SK-N-SH treated with all-trans-retinoic acid at 6 μM for 48 hours (cell line): ENCODE data around the gene LSAMP.
"Not testable (repeated sequence)": the region's sequence is repeated elsewhere in the genome, so short reads cannot be mapped to it uniquely, and the experiment has no call there.

Experiments
- ATAC-seq: fragments of 200-7000 bp; cut with Tn5 transposase; 3 replicates; pipeline ENCODE4 v1.9.1; 2020; ENCODE audit warnings: mild to moderate bottlenecking, moderate library complexity
- BACH2 ChIP-seq: fragments of 250-450 bp; sonication (Bioruptor Pico); IDR thresholded peaks from 2 replicates; pipeline ENCODE4 v1.9.0; 2021; ENCODE audit warnings: mild to moderate bottlenecking, borderline replicate concordance
- CREB5 ChIP-seq: fragments of 250-450 bp; sonication (Bioruptor Pico); IDR thresholded peaks from 2 replicates; pipeline ENCODE4 v1.5.1; 2020; ENCODE audit warnings: low read depth, mild to moderate bottlenecking, moderate library complexity
- CSDC2 ChIP-seq: fragments of 250-450 bp; sonication (Bioruptor Pico); IDR thresholded peaks from 2 replicates; pipeline ENCODE4 v1.5.0; 2020; ENCODE audit warnings: mild to moderate bottlenecking, moderate library complexity
- ESRRG ChIP-seq: fragments of 250-450 bp; sonication (Bioruptor Pico); IDR thresholded peaks from 2 replicates; pipeline ENCODE4 v1.6.1; 2021; ENCODE audit warnings: mild to moderate bottlenecking
- GLIS3 ChIP-seq: fragments of 250-450 bp; sonication (Bioruptor Pico); IDR thresholded peaks from 2 replicates; pipeline ENCODE4 v1.5.0; 2020; ENCODE audit warnings: mild to moderate bottlenecking, moderate library complexity
- ISL1 ChIP-seq: fragments of 250-450 bp; sonication (Bioruptor Pico); IDR thresholded peaks from 2 replicates; pipeline ENCODE4 v2.1.2; 2022; ENCODE audit warnings: mild to moderate bottlenecking, moderate library complexity
- OSR1 ChIP-seq: fragments of 250-450 bp; sonication (Bioruptor Pico); IDR thresholded peaks from 2 replicates; pipeline ENCODE4 v1.8.0; 2022; ENCODE audit warnings: moderate library complexity, mild to moderate bottlenecking, inconsistent platforms
- PPARA ChIP-seq: fragments of 250-450 bp; sonication (Bioruptor Pico); IDR thresholded peaks from 2 replicates; pipeline ENCODE4 v1.5.0; 2020; ENCODE audit warnings: mild to moderate bottlenecking, borderline replicate concordance
- RARB ChIP-seq: fragments of 250-450 bp; sonication (Bioruptor Pico); IDR thresholded peaks from 2 replicates; pipeline ENCODE4 v1.8.0; 2021; ENCODE audit warnings: mild to moderate bottlenecking, moderate library complexity
- SNAI2 ChIP-seq: fragments of 250-450 bp; sonication (Bioruptor Pico); IDR thresholded peaks from 2 replicates; pipeline ENCODE4 v1.5.0; 2020; ENCODE audit warnings: mild to moderate bottlenecking, moderate library complexity
- TCF4 ChIP-seq: fragments of 250-450 bp; sonication (Bioruptor Pico); IDR thresholded peaks from 2 replicates; pipeline ENCODE4 v1.8.0; 2021; ENCODE audit warnings: mild to moderate bottlenecking, moderate library complexity, borderline replicate concordance
- TOX ChIP-seq: fragments of 250-450 bp; sonication (Bioruptor Pico); IDR thresholded peaks from 2 replicates; pipeline ENCODE4 v1.8.0; 2021; ENCODE audit warnings: mild to moderate bottlenecking, moderate library complexity, borderline replicate concordance
- ZC3H10 ChIP-seq: fragments of 250-450 bp; sonication (Bioruptor Pico); IDR thresholded peaks from 2 replicates; pipeline ENCODE4 v1.5.1; 2021; ENCODE audit warnings: mild to moderate bottlenecking, moderate library complexity
- ZFP3 ChIP-seq: fragments of 250-450 bp; sonication (Bioruptor Pico); IDR thresholded peaks from 2 replicates; pipeline ENCODE4 v1.5.0; 2020; ENCODE audit warnings: mild to moderate bottlenecking, moderate library complexity
- ZFP30 ChIP-seq: fragments of 450-650 bp; formaldehyde crosslinking; IDR thresholded peaks from 2 replicates; pipeline ENCODE4 v1.5.0; 2022; ENCODE audit warnings: mild to moderate bottlenecking, moderate library complexity
- ZNF565 ChIP-seq: fragments of 450-650 bp; formaldehyde crosslinking; conservative IDR thresholded peaks from 2 replicates; pipeline ENCODE4 v1.5.0; 2020; ENCODE audit warnings: low read depth, mild to moderate bottlenecking, moderate library complexity
- ZNF70 ChIP-seq: fragments of 450-650 bp; formaldehyde crosslinking; IDR thresholded peaks from 2 replicates; pipeline ENCODE4 v1.5.0; 2020; ENCODE audit warnings: mild to moderate bottlenecking, moderate library complexity
- ZNF8 ChIP-seq: fragments of 450-650 bp; formaldehyde crosslinking; IDR thresholded peaks from 2 replicates; pipeline ENCODE4 v1.5.0; 2020; ENCODE audit warnings: mild to moderate bottlenecking, moderate library complexity
- TF ChIP-seq, protein P1 (sequence below): fragments of 250-450 bp; sonication (Bioruptor Pico); IDR thresholded peaks from 2 replicates; pipeline ENCODE4 v1.8.0; 2020; ENCODE audit warnings: mild to moderate bottlenecking, moderate library complexity, borderline replicate concordance
- TF ChIP-seq, protein P2 (sequence below): fragments of 250-450 bp; sonication (Bioruptor Pico); IDR thresholded peaks from 2 replicates; pipeline ENCODE4 v1.5.1; 2021; ENCODE audit warnings: mild to moderate bottlenecking, moderate library complexity
- TF ChIP-seq, protein P3 (sequence below): fragments of 250-450 bp; sonication (Bioruptor Pico); IDR thresholded peaks from 2 replicates; pipeline ENCODE4 v1.5.0; 2020; ENCODE audit warnings: mild to moderate bottlenecking, moderate library complexity

The LSAMP gene

DNA sequence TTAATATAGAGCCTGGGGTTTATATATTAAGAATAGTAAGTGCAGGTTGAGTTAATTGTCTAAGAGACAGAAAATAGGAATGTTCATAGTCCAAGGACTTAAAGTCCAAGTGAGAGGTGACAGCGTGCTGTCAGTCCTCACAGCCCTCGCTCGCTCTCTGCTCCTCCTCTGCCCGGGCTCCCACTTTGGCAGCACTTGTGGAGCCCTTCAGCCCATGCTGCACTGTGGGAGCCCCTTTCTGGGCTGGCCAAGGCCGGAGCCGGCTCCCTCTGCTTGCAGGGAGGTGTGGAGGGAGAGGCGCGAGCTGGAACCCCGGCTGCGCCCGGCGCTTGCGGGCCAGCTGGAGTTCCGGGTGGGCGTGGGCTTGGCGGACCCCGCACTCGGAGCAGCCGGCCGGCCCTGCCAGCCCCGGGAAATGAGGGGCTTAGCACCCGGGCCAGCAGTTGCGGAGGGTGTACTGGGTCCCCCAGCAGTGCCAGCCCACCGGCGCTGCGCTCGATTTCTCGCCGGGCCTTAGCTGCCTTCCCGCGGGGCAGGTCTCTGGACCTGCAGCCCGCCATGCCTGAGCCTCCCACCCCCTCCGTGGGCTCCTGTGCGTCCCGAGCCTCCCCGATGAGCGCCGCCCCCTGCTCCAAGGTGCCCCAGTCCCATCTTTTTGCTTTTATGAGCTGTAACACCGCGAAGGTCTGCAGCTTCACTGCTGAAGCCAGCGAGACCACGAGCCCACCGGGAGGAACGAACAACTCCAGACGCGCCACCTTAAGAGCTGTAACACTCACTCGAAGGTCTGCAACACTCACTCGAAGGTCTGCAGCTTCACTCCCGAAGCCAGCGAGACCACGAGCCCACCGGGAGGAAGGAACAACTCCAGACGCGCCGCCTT lies 653.8 kb downstream of the LSAMP start:
- not testable (repeated sequence) for ATAC-seq

DNA sequence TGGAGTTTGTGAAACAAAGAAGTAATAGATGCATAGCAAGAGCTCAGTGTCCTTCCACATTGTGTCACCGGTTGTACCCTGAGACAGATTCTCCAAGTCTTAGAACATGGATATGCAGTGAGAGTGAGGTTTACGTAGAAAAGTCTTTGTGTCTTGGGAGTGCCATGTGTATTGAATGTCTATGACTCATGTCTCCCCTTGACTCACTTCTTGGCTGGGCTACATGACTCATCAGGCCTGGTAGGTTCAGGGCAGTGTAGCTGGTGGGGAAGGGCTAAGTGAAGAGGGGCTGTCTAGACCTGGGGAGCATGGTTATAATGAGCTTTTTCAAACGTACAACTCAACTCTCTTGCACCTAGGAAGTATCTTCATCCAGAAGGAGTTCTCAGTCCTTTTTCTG lies 654.5 kb downstream of the LSAMP start:
- ATAC-seq: peak; percentile 83
- TF ChIP-seq RARB (0 out of 2 replicates have a peak, but pooled peaks have one; percentile 20), TCF4 (CRISPR knock-in tag) (no peak), ZFP3 (CRISPR knock-in tag) (peak; percentile 26; the same call in 1 of the 2 replicates), TOX (CRISPR knock-in tag) (0 out of 2 replicates have a peak, but pooled peaks have one; percentile 40)
- TF ChIP-seq, protein P1, sequence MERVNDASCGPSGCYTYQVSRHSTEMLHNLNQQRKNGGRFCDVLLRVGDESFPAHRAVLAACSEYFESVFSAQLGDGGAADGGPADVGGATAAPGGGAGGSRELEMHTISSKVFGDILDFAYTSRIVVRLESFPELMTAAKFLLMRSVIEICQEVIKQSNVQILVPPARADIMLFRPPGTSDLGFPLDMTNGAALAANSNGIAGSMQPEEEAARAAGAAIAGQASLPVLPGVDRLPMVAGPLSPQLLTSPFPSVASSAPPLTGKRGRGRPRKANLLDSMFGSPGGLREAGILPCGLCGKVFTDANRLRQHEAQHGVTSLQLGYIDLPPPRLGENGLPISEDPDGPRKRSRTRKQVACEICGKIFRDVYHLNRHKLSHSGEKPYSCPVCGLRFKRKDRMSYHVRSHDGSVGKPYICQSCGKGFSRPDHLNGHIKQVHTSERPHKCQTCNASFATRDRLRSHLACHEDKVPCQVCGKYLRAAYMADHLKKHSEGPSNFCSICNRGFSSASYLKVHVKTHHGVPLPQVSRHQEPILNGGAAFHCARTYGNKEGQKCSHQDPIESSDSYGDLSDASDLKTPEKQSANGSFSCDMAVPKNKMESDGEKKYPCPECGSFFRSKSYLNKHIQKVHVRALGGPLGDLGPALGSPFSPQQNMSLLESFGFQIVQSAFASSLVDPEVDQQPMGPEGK (CRISPR knock-in tag): peak; percentile 47; the same call in 1 of the 2 replicates

DNA sequence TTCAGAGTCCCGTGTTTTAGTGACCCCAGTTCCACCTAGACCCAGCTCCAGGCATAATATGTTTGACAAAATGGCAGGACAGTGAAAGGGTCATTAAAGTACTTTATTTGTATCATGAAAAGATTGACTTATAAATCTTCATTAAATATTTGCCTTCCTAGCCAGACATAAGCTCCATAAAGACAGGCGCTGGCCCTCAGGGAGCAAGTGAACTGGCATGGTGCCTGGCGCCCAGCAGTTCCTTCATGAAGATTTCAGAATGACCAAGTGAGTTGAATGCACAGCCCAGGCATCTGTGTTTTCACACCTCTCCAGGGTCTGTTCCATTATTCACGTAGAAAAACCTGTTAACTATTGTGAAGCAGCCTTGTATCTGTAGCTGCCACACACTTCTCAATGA lies 655.8 kb downstream of the LSAMP start:
- no peak for ATAC-seq
- TF ChIP-seq GLIS3 (CRISPR knock-in tag) (no peak), TCF4 (CRISPR knock-in tag) (no peak), ZFP30 (no peak), PPARA (CRISPR knock-in tag) (no peak), RARB (no peak), ZFP3 (CRISPR knock-in tag) (no peak), ZC3H10 (CRISPR knock-in tag) (no peak), ZNF8 (CRISPR knock-in tag) (no peak), CSDC2 (CRISPR knock-in tag) (no peak), SNAI2 (CRISPR knock-in tag) (no peak), ZNF70 (CRISPR knock-in tag) (no peak), OSR1 (no peak), ESRRG (CRISPR knock-in tag) (no peak), BACH2 (CRISPR knock-in tag) (no peak), CREB5 (CRISPR knock-in tag) (no peak), ZNF565 (CRISPR knock-in tag) (no peak)
- TF ChIP-seq, protein P2, sequence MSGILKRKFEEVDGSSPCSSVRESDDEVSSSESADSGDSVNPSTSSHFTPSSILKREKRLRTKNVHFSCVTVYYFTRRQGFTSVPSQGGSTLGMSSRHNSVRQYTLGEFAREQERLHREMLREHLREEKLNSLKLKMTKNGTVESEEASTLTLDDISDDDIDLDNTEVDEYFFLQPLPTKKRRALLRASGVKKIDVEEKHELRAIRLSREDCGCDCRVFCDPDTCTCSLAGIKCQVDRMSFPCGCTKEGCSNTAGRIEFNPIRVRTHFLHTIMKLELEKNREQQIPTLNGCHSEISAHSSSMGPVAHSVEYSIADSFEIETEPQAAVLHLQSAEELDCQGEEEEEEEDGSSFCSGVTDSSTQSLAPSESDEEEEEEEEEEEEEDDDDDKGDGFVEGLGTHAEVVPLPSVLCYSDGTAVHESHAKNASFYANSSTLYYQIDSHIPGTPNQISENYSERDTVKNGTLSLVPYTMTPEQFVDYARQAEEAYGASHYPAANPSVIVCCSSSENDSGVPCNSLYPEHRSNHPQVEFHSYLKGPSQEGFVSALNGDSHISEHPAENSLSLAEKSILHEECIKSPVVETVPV (CRISPR knock-in tag): no peak
- TF ChIP-seq, protein P1 (CRISPR knock-in tag): no peak

- peak; percentile 52 for ATAC-seq
- TF ChIP-seq BACH2 (CRISPR knock-in tag) (no peak), OSR1 (no peak), ESRRG (CRISPR knock-in tag) (no peak), ZNF565 (CRISPR knock-in tag) (no peak), RARB (peak; percentile 34; the same call in 1 of the 2 replicates), ZC3H10 (CRISPR knock-in tag) (no peak; the same call in 1 of the 2 replicates), ISL1 (CRISPR knock-in tag) (peak; percentile 87), CREB5 (CRISPR knock-in tag) (no peak), GLIS3 (CRISPR knock-in tag) (no peak), ZFP3 (CRISPR knock-in tag) (no peak), ZNF8 (CRISPR knock-in tag) (no peak)
- TF ChIP-seq, protein P3, sequence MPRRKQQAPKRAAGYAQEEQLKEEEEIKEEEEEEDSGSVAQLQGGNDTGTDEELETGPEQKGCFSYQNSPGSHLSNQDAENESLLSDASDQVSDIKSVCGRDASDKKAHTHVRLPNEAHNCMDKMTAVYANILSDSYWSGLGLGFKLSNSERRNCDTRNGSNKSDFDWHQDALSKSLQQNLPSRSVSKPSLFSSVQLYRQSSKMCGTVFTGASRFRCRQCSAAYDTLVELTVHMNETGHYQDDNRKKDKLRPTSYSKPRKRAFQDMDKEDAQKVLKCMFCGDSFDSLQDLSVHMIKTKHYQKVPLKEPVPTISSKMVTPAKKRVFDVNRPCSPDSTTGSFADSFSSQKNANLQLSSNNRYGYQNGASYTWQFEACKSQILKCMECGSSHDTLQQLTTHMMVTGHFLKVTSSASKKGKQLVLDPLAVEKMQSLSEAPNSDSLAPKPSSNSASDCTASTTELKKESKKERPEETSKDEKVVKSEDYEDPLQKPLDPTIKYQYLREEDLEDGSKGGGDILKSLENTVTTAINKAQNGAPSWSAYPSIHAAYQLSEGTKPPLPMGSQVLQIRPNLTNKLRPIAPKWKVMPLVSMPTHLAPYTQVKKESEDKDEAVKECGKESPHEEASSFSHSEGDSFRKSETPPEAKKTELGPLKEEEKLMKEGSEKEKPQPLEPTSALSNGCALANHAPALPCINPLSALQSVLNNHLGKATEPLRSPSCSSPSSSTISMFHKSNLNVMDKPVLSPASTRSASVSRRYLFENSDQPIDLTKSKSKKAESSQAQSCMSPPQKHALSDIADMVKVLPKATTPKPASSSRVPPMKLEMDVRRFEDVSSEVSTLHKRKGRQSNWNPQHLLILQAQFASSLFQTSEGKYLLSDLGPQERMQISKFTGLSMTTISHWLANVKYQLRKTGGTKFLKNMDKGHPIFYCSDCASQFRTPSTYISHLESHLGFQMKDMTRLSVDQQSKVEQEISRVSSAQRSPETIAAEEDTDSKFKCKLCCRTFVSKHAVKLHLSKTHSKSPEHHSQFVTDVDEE: no peak
- TF ChIP-seq, protein P2 (CRISPR knock-in tag): no peak
Observed at GRCh38 chr3:115788921-115789470, 656.3 kb downstream of the LSAMP start.
